Omental fat pad (tissue), 4 donors: Measurements from ENCODE around the gene DTX3L. TPM values are rescaled to one million over a fixed set of nuclear protein-coding genes. Genes with fewer than 3 reads are reported as not detected.

Experiments
- ATAC-seq: fragments of 150-250 bp; one replicate; pipeline ENCODE4 v1.9.1; 2016; ENCODE audit warnings: mild to moderate bottlenecking, moderate library complexity; ENCODE audit not compliant: low FRiP score
- DNase-seq: peaks from one replicate; pipeline ENCODE4 v3.0.0-alpha.2; 2019; ENCODE audit warnings: low spot score
- CTCF ChIP-seq, 3 donors: fragments of 450-650 bp; IDR thresholded peaks; one replicate each; pipeline ENCODE4 v1.5.1; 2016 to 2017; ENCODE audit warnings: antibody characterized with exemption in 3 of 3, mild to moderate bottlenecking in 3 of 3, moderate library complexity in 2 of 3
- total RNA-seq, 4 donors: library from RNA; depleted of rRNA; stranded (reverse); fragments of >200 nt; gene quantifications; one replicate each; pipeline ENCODE4 v1.1.0, GENCODE V29; 2016

Gene DTX3L
- total RNA-seq, 4 donors from 2014 or later: 24.0 to 60.2 (median 38.0) TPM

GRCh38 chr3:122548076-122548475, 16.1 kb upstream of the DTX3L start:
- no peak for TF ChIP-seq CTCF (IDR thresholded peaks at IDR 0.05)
- ATAC-seq (no peak), DNase-seq (no peak)

- ATAC-seq (no peak), DNase-seq (no peak)
- TF ChIP-seq CTCF (IDR thresholded peaks at IDR 0.05): no peak
Observed at GRCh38 chr3:122548619-122549018, 15.5 kb upstream of the DTX3L start.

GRCh38 chr3:122553171-122553570, 11.0 kb upstream of the DTX3L start:
- no peak for DNase-seq
- ATAC-seq: no peak
- TF ChIP-seq CTCF (IDR thresholded peaks at IDR 0.05): no peak

- ATAC-seq (no peak), DNase-seq (no peak)
- TF ChIP-seq CTCF (IDR thresholded peaks at IDR 0.05): no peak
Observed at GRCh38 chr3:122555275-122556071, 8.7 kb upstream of the DTX3L start.

- ATAC-seq (no peak), DNase-seq (no peak)
- TF ChIP-seq CTCF (IDR thresholded peaks at IDR 0.05): no peak
Observed at GRCh38 chr3:122557356-122557755, 6.8 kb upstream of the DTX3L start.

- ATAC-seq (no peak), DNase-seq (no peak)
- TF ChIP-seq CTCF (IDR thresholded peaks at IDR 0.05): no peak
Observed at GRCh38 chr3:122558605-122559004, 5.5 kb upstream of the DTX3L start.

GRCh38 chr3:122559906-122560305, 4.2 kb upstream of the DTX3L start:
- DNase-seq: no peak
- TF ChIP-seq CTCF (IDR thresholded peaks at IDR 0.05): no peak
- no peak for ATAC-seq
